CD4-positive, alpha-beta T cell (primary cell): Measurements from ENCODE around the gene MAML2. TPM values are rescaled to one million over a fixed set of nuclear protein-coding genes. Genes with fewer than 3 reads are reported as not detected.

Source experiments
- ATAC-seq: fragments of 200-7000 bp; cut with Tn5 transposase; one replicate; pipeline ENCODE4 v1.10.0; 2022; ENCODE audit warnings: mild to moderate bottlenecking; ENCODE audit not compliant: poor library complexity
- CTCF ChIA-PET: fragments of 350-600 bp; sonication (Branson Sonifier 250); formaldehyde crosslinking; loops from one replicate; lab custom pipeline; 2021; ENCODE audit warnings: antibody characterized with exemption, inconsistent platforms; lab: Charles Lee
- POLR2A ChIA-PET: fragments of 350-600 bp; sonication (Branson Sonifier 250); formaldehyde crosslinking; loops from one replicate; lab custom pipeline; 2021; ENCODE audit warnings: antibody characterized with exemption, inconsistent platforms; lab: Charles Lee
- DNase-seq, 14 experiments: peaks; one replicate each; pipeline ENCODE4 v3.0.0-alpha.2; 2013 to 2020; ENCODE audit warnings: mixed read lengths in 2 of 14
- H3K27ac ChIP-seq, 2 donors: one replicate each; pipeline versions ENCODE4 v1.5.1 to v1.7.0; 2013; ENCODE audit warnings: low read length in 2 of 2, low read depth in 1 of 2, mild to moderate bottlenecking in 1 of 2
- H3K27me3 ChIP-seq, 2 experiments: 1 replicate in 1 of 2; 2 replicates in 1 of 2; pipeline versions ENCODE4 v1.6.1 to v1.7.0; 2013; ENCODE audit warnings: low read length in 2 of 2, control low read depth in 1 of 2, mild to moderate bottlenecking in 1 of 2, moderate library complexity in 1 of 2; ENCODE audit not compliant: insufficient read depth in 2 of 2, control insufficient read depth in 1 of 2
- H3K36me3 ChIP-seq: one replicate; pipeline ENCODE4 v1.6.1; 2013; ENCODE audit warnings: low read length, control low read depth; ENCODE audit not compliant: insufficient read depth
- H3K4me1 ChIP-seq: one replicate; pipeline ENCODE4 v1.6.1; 2013; ENCODE audit warnings: low read length, control low read depth; ENCODE audit not compliant: insufficient read depth
- H3K4me3 ChIP-seq: one replicate; pipeline ENCODE4 v1.5.1; 2013; ENCODE audit warnings: mild to moderate bottlenecking, low read length, moderate library complexity
- H3K9me3 ChIP-seq, 2 experiments: 1 replicate in 1 of 2; 2 replicates in 1 of 2; pipeline versions ENCODE4 v1.6.1 to v1.7.0; 2013; ENCODE audit warnings: low read length in 2 of 2, mild to moderate bottlenecking in 2 of 2, control low read depth in 1 of 2, moderate library complexity in 1 of 2; ENCODE audit not compliant: control insufficient read depth in 1 of 2, insufficient read depth in 1 of 2
- H3K27ac Mint-ChIP-seq: one replicate; pipeline ENCODE4 v1.8.0; 2020; ENCODE audit warnings: mixed read lengths
- H3K27me3 Mint-ChIP-seq: one replicate; pipeline ENCODE4 v1.8.0; 2021; ENCODE audit warnings: mixed read lengths
- H3K36me3 Mint-ChIP-seq: one replicate; pipeline ENCODE4 v1.8.0; 2021; ENCODE audit warnings: low read depth, mixed read lengths
- H3K4me1 Mint-ChIP-seq: one replicate; pipeline ENCODE4 v1.8.0; 2021; ENCODE audit warnings: low read depth, mixed read lengths
- H3K4me3 Mint-ChIP-seq: one replicate; pipeline ENCODE4 v1.8.0; 2020; ENCODE audit warnings: mild to moderate bottlenecking, mixed read lengths
- H3K9me3 Mint-ChIP-seq: one replicate; pipeline ENCODE4 v1.8.0; 2020; ENCODE audit warnings: mixed read lengths
- CTCF ChIP-seq: fragments of 200-600 bp; IDR thresholded peaks from one replicate; pipeline ENCODE4 v1.8.0; 2022; ENCODE audit warnings: antibody characterized with exemption, mild to moderate bottlenecking
- intact Hi-C, 2 experiments: fragments of 100-400 bp; cut with DNase I in 1 of 2; cut with micrococcal nuclease in 1 of 2; formaldehyde crosslinking; loops; one replicate each; pipeline versions ENCODE4 v1.15.1 to v1.9.0; 2023 to 2025; cut with DNase I, micrococcal nuclease
- total RNA-seq, 174 experiments: library from RNA in 2 of 174; stranded (reverse) in 2 of 174; gene quantifications; one replicate each; pipeline ENCODE4 v1.2.3 and lab custom pipeline; 2021 to 2026

Gene MAML2
- total RNA-seq, 2 experiments from 2014 or later = 58.8 to 59.8 TPM

- Mint-ChIP-seq H3K4me3 (no peak overlapping the region), H3K27ac (peak overlapping the region; percentile 81), H3K27me3 (no peaks in the 10 kb centered on the region), H3K4me1 (peaks cover 89% of the 10 kb centered on the region), H3K9me3 (no peaks in the 10 kb centered on the region), H3K36me3 (peaks cover 36% of the 10 kb centered on the region)
- ATAC-seq (no peak), DNase-seq (no peak)
- Histone ChIP-seq H3K4me3 (no peak overlapping the region), H3K27ac (no peak overlapping the region), H3K4me1 (peaks cover 15% of the 10 kb centered on the region), H3K27me3 (no peaks in the 10 kb centered on the region), H3K36me3 (peaks cover 3% of the 10 kb centered on the region), H3K9me3 (no peaks in the 10 kb centered on the region)
- ChIA-PET CTCF (interaction anchor here (1.2 kb wide), 1 partner anchor 130 kb away, joined by 3 read pairs; no protein-coding TSS in a partner anchor), POLR2A (interaction anchor here (0.9 kb wide), 1 partner anchor 202 kb away, joined by 3 read pairs; the partner anchor contains the start of gene MAML2)
- no peak for TF ChIP-seq CTCF
- intact Hi-C loops = no loop called here
Measured at GRCh38 chr11:96141626-96142025, 201.4 kb downstream of the MAML2 start.

GRCh38 chr11:96139691-96140090 lies 203.3 kb downstream of the MAML2 start:
- POLR2A ChIA-PET = interaction anchor here (1.0 to 1.8 kb wide), 6 partner anchors 10 to 204 kb away, joined by 3 to 8 read pairs (median 4); partner anchors contain the start of gene MAML2
- intact Hi-C loops = loop anchor here in 1 of 2 experiments (5.0 kb wide), 1 partner anchor 62 kb away; no protein-coding TSS in a partner anchor
- ATAC-seq = peak; percentile 21

GRCh38 chr11:96137373-96137772 lies 205.6 kb downstream of the MAML2 start:
- Histone ChIP-seq H3K36me3 (peaks cover 3% of the 10 kb centered on the region), H3K9me3 (no peaks in the 10 kb centered on the region), H3K4me1 (peaks cover 19% of the 10 kb centered on the region), H3K27me3 (no peaks in the 10 kb centered on the region), H3K27ac (no peak overlapping the region), H3K4me3 (no peak overlapping the region)
- H3K4me1 Mint-ChIP-seq = peaks cover 91% of the 10 kb centered on the region
- no peak overlapping the region for H3K4me3 Mint-ChIP-seq
- no peaks in the 10 kb centered on the region for H3K27me3 Mint-ChIP-seq
- no peak for TF ChIP-seq CTCF
- DNase-seq (no peak), ATAC-seq (no peak)
- peak overlapping the region; percentile 73 for H3K27ac Mint-ChIP-seq
- intact Hi-C loops = loop anchor here in 1 of 2 experiments (5.0 kb wide), 1 partner anchor 60 kb away; no protein-coding TSS in a partner anchor
- CTCF ChIA-PET = interaction anchor here (1.1 kb wide), 1 partner anchor 205 kb away, joined by 9 read pairs; the partner anchor contains the start of gene MAML2
- H3K9me3 Mint-ChIP-seq = no peaks in the 10 kb centered on the region
- peaks cover 51% of the 10 kb centered on the region for H3K36me3 Mint-ChIP-seq
- POLR2A ChIA-PET = interaction anchor here (1.1 to 1.2 kb wide), 2 partner anchors 63 to 68 kb away, joined by 3 read pairs; no protein-coding TSS in a partner anchor

More at GRCh38 chr11:96139691-96140090, 203.3 kb downstream of the MAML2 start:
- peak overlapping the region; percentile 81 for H3K27ac Mint-ChIP-seq
- H3K9me3 Mint-ChIP-seq = no peaks in the 10 kb centered on the region
- H3K27me3 Mint-ChIP-seq = no peaks in the 10 kb centered on the region
- no peak for TF ChIP-seq CTCF
- peaks cover 19% of the 10 kb centered on the region for H3K4me1 ChIP-seq
- H3K4me1 Mint-ChIP-seq = peaks cover 96% of the 10 kb centered on the region
- no peaks in the 10 kb centered on the region for H3K27me3 ChIP-seq
- peak overlapping the region; percentile 20 for H3K4me3 Mint-ChIP-seq
- peaks cover 3% of the 10 kb centered on the region for H3K36me3 ChIP-seq
- H3K4me3 ChIP-seq = no peak overlapping the region
- CTCF ChIA-PET = interaction anchor here (0.8 kb wide), 1 partner anchor 12 kb away, joined by 3 read pairs; no protein-coding TSS in a partner anchor
- H3K9me3 ChIP-seq = no peaks in the 10 kb centered on the region
- DNase-seq = peak in 1 of 14 experiments; percentile 46
- peaks cover 47% of the 10 kb centered on the region for H3K36me3 Mint-ChIP-seq
- H3K27ac ChIP-seq = peak overlapping the region in 1 of 2 donors; percentile 6
